Esophagus muscularis mucosa (tissue), 3 donors: Measurements from ENCODE around the gene SGIP1.

ENCODE experiments used
- POLR2A ChIP-seq: fragments of 450-650 bp; IDR thresholded peaks from one replicate; pipeline ENCODE4 v1.6.1; 2017; ENCODE audit warnings: antibody characterized with exemption, moderate library complexity, mild to moderate bottlenecking, low read depth
- TF ChIP-seq, protein P1 (sequence below), 3 experiments: fragments of 200-600 bp in 2 of 3; fragments of 450-650 bp in 1 of 3; sonication (generic) in 2 of 3; IDR thresholded peaks; one replicate each; pipeline ENCODE4 v1.5.1; 2017 to 2019; ENCODE audit warnings: antibody characterized with exemption in 3 of 3, mild to moderate bottlenecking in 2 of 3, moderate library complexity in 1 of 3

DNA sequence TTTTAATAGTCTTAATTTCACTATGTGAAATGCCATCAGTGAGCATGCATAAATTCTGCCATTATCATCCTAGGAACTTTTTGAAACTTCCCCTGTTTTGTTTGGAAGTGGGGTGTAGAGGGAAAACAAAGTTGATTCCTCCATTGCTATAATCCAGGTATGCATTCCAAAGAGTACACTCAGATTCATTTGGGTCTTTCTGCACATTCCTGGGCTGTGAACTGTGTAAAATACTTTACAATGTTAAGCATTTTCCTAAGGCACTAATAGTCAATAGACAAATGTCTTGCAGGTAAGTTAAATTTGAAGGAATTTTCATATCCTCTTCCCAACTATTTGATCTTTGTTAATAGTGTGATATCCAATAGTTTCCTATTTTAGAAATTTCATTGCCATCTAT lies 36.2 kb downstream of the SGIP1 start:
- no peak for TF ChIP-seq POLR2A
- TF ChIP-seq, protein P1, sequence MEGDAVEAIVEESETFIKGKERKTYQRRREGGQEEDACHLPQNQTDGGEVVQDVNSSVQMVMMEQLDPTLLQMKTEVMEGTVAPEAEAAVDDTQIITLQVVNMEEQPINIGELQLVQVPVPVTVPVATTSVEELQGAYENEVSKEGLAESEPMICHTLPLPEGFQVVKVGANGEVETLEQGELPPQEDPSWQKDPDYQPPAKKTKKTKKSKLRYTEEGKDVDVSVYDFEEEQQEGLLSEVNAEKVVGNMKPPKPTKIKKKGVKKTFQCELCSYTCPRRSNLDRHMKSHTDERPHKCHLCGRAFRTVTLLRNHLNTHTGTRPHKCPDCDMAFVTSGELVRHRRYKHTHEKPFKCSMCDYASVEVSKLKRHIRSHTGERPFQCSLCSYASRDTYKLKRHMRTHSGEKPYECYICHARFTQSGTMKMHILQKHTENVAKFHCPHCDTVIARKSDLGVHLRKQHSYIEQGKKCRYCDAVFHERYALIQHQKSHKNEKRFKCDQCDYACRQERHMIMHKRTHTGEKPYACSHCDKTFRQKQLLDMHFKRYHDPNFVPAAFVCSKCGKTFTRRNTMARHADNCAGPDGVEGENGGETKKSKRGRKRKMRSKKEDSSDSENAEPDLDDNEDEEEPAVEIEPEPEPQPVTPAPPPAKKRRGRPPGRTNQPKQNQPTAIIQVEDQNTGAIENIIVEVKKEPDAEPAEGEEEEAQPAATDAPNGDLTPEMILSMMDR (IDR thresholded peaks at IDR 0.05) = no peak
